ENCODE data around the gene MXRA5.
"Not testable (repeated sequence)": the region's sequence is repeated elsewhere in the genome, so short reads cannot be mapped to it uniquely, and the experiment has no call there.

The MXRA5 gene

GRCh38 chrX:3346501-3347259 lies at the start of gene MXRA5:
MXRA5 (minus strand) TSS chrX:3346652; CDS start chrX:3343833, 2,819 bp downstream.
- DNase-seq, result no peak

- no peak for DNase-seq
Observed at GRCh38 chrX:3393581-3394111, 47.2 kb upstream of the MXRA5 start.

- DNase-seq, result no peak
Observed at GRCh38 chrX:3393178-3393577, 46.7 kb upstream of the MXRA5 start.

- DNase-seq, result no peak
Observed at GRCh38 chrX:3388457-3388856, 42.0 kb upstream of the MXRA5 start.

- DNase-seq, result no peak
Observed at GRCh38 chrX:3384327-3384726, 37.9 kb upstream of the MXRA5 start.

- DNase-seq, result no peak
Observed at GRCh38 chrX:3380603-3381002, 34.2 kb upstream of the MXRA5 start.

- no peak for DNase-seq
Observed at GRCh38 chrX:3379111-3379510, 32.7 kb upstream of the MXRA5 start.

GRCh38 chrX:3378156-3378555 lies 31.7 kb upstream of the MXRA5 start:
- no peak for DNase-seq

GRCh38 chrX:3377560-3377959 lies 31.1 kb upstream of the MXRA5 start:
- no peak for DNase-seq

- DNase-seq, result not testable (repeated sequence)
Observed at GRCh38 chrX:3375878-3376508, 29.5 kb upstream of the MXRA5 start.

GRCh38 chrX:3374108-3374800 lies 27.8 kb upstream of the MXRA5 start:
- DNase-seq, result no peak

GRCh38 chrX:3371163-3371562 lies 24.7 kb upstream of the MXRA5 start:
- no peak for DNase-seq

- no peak for DNase-seq
Observed at GRCh38 chrX:3370656-3371055, 24.2 kb upstream of the MXRA5 start.

GRCh38 chrX:3362956-3363355 lies 16.5 kb upstream of the MXRA5 start:
- DNase-seq, result no peak

- DNase-seq, result no peak
Observed at GRCh38 chrX:3360881-3361280, 14.4 kb upstream of the MXRA5 start.

GRCh38 chrX:3352741-3353140 lies 6.3 kb upstream of the MXRA5 start:
- DNase-seq, result not testable (repeated sequence)

GRCh38 chrX:3351276-3351675 lies 4.8 kb upstream of the MXRA5 start:
- DNase-seq, result no peak

- no peak for DNase-seq
Observed at GRCh38 chrX:3348191-3348590, 1.7 kb upstream of the MXRA5 start.

- no peak for DNase-seq
Observed at GRCh38 chrX:3345281-3346191, 916 bp downstream of the MXRA5 start.

- DNase-seq, result not testable (repeated sequence)
Observed at GRCh38 chrX:3343569-3343968, 2.9 kb downstream of the MXRA5 start.

- DNase-seq, result no peak
Observed at GRCh38 chrX:3340016-3340415, 6.4 kb downstream of the MXRA5 start.

- no peak for DNase-seq
Observed at GRCh38 chrX:3326681-3327080, 19.8 kb downstream of the MXRA5 start.
